Vagina (tissue), 2 donors: ENCODE data around the gene PSAPL1.

Experiments
- CTCF ChIP-seq, 3 experiments: fragments of 450-650 bp in 2 of 3; fragments of 200-600 bp in 1 of 3; sonication (generic) in 1 of 3; IDR thresholded peaks; one replicate each; pipeline ENCODE4 v1.5.1; 2017 to 2019; ENCODE audit warnings: antibody characterized with exemption in 3 of 3, mild to moderate bottlenecking in 2 of 3, moderate library complexity in 2 of 3
- POLR2A ChIP-seq, 2 donors: fragments of 450-650 bp; IDR thresholded peaks; one replicate each; pipeline ENCODE4 v1.6.1; 2017; ENCODE audit warnings: antibody characterized with exemption in 2 of 2, mild to moderate bottlenecking in 2 of 2, moderate library complexity in 2 of 2

DNA sequence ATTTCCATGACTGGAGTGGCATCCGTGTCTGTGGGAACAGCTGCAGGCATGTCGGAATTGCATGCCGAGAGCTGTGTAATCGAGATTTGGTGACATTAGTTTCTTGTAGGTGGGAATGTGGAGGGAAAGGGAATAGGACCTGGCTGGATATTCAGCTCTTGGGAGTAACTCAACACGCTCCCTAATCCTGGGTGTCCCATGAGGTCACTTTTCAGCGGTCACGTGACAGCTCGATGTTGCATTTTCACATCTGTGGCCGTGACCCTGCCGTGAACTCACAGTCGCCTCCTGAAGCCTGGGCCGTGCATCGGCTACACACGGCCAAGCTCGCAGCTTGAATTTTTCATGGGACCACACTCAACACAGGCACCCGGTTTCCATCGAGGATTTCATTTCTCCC is 25.8 kb upstream of the PSAPL1 start:
- TF ChIP-seq CTCF (IDR thresholded peaks at IDR 0.05) (no peak), POLR2A (IDR thresholded peaks at IDR 0.05) (no peak)
